Endothelial cell of hepatic sinusoid (primary cell): ENCODE data around the gene IL12RB1.
"Not testable (repeated sequence)": the region's sequence is repeated elsewhere in the genome, so short reads cannot be mapped to it uniquely, and the experiment has no call there.

Source experiments
- in situ Hi-C: cut with HindIII; loops from 2 replicates; pipeline ENCODE4 v1.10.0; 2017; ENCODE audit warnings: low sequenced_read_pairs

The IL12RB1 gene

DNA sequence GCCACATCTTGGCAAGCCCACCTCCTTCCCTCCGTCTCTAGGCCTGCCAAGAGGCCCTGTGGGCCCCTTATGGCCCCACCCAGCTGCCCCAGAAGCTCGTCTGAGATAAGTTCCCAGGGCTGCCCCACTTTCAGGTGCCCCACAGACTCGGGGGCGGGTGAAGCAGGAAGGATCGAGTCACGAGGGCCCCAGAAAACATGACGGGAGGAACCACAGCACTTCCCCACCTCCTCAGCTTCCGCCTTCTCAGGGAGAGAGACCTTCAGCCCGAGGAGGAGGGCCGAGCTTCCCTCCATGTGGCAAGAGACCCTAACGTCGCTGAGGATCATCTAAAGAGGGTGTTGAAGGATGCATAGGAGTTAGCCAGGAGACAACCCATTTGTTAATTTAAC, 4.5 kb upstream of the IL12RB1 start:
- in situ Hi-C loops = no loop called here

DNA sequence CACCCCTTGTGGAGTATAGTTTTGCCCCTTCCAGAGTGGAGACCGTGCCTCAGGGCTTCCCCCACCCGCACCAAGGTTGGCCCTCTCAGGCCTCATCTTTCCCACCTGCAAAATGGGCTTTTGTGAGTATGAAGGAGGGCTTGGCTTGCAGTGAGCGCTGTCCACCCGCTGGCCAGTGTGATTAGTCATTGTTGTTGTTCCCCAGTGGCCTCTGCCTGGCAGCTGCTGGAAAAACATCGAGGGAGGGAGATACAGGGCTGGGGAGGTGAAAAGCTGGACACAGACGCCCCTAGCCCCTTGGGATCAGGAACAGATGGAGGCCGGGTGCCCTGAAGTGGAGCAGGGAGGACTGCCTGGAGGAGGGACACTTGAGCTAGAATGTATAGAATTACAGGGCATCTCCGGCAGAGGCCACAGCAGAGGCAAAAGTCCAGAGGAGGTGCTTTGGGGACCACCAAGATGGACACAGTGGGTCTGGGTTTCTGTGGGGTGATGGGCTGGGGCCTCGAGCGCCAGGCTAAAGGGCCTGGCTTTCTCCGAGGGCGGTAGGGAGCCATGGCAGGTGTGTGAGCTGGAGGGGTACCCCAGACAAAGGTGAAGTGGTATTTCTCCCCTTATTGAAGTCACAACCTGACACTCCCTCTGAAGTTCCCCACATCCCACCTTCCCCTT, 3.9 kb upstream of the IL12RB1 start:
- in situ Hi-C loops = no loop called here

GRCh38 chr19:18089726-18090125, 3.0 kb upstream of the IL12RB1 start:
- in situ Hi-C loops = no loop called here

GRCh38 chr19:18089096-18089541, 2.4 kb upstream of the IL12RB1 start:
- in situ Hi-C loops = not testable (repeated sequence)

DNA sequence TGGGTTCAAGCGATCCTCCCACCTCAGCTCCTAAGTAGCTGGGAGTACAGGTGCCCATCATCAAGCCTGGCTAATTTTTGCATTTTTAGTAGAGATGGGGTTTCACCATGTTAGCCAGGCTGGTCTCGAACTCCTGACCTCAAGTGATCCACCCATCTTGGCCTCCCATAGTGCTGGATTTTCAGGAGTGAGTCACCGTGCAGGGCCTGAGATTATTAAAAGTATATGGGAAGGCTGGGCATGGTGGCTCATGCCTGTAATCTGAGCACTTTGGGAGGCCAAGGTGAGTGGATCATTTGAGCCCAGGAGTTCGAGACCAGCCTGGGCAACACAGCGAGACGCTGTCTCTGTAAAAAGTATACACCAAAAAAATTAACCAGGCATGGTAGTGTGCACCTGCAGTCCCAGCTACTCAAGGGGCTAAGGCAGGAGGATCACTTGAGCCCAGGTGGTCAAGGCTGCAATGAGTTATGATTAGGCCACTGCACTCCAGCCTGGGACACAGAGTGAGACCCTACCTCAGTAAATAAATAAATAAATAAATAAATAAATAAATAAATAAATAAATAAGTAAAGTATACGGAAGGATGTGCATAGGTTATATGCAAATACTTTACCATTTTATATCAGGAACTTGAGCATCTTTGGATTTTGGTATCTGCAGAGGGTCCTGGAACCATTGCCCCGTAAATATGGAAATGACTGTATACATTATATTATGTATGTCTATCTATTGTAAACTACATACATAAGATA, 854 bp downstream of the IL12RB1 start:
- in situ Hi-C loops = no loop called here

GRCh38 chr19:18083929-18084684, 2.6 kb downstream of the IL12RB1 start:
- in situ Hi-C loops = no loop called here

- in situ Hi-C loops = no loop called here
Observed at GRCh38 chr19:18074192-18074591, 12.5 kb downstream of the IL12RB1 start.

DNA sequence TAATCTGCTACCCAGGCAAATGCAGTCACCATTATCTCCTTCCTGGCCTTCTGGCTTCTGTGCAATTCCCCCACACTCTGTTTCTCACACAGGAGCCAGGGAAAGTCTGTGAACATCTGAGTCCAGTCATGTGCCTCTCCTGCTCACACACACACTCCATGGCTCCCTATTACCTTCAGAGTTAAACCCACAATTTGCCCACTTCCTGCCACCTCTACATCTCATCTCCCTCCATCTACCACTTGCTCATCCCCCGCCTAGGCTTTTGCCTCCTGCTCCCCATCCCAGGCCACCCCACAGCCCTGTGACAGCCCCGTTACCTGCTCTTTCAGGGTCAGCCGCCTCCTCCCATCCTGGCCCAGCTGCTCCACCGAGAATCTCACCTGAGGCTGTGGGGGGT, 13.5 kb downstream of the IL12RB1 start:
- in situ Hi-C loops = no loop called here

DNA sequence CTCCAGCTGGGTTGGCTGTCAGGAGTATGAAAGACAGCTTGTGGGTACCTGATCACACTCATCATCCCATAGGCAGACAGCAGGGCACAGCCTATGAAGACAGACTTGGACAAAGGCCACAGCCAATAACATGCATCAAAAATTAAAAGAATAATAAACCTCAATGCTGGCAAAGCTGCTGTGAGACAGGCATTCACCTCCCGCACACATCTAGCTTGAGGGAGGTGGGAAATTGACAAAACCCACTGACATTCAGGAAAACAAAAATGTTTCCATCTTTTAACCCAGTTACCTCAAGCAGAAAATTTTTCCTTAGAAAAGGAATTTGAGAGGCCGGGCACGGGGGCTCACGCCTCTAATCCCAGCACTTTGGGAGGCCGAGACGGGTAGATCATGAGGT, 14.4 kb downstream of the IL12RB1 start:
- in situ Hi-C loops = no loop called here

- in situ Hi-C loops = no loop called here
Observed at GRCh38 chr19:18070181-18070580, 16.6 kb downstream of the IL12RB1 start.

DNA sequence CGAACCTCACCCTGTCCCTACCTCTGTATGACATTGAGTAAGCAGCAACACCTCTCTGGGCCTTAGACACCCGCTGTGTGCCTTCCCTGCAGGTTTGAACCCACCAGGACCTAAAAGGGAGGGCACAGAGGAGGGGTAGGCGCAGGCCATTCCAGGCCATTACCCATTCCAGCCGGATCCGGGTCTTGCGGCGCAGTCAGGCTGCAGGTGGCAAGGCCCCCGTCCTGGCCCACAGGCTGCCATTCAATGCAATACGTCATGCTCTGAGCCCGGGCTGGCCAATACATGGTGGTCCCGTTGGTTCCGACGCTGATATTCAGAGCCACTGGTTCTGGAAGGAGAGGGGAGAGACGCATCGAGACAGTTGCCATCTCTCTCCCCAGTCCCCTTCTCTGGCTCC, 17.4 kb downstream of the IL12RB1 start:
- in situ Hi-C loops = no loop called here

DNA sequence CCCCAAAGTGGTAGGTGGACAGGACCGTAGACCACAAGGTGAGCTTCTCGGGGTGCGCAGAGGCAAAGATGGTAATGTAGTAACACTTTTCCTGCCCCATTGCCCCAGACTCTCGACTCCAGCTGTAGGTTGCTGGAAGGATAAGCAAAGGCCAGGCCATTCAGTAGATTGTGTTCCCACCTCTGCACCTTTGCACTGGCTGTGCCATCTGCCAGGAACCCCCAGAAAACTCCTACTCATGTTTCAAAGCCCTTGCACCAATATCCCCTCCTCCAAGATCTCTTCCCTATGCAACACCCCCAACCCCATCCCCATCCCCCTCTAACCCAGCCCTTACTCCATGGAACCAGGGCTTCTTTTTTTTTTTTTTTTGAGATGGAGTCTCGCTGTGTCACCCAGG, 18.3 kb downstream of the IL12RB1 start:
- in situ Hi-C loops = no loop called here

- in situ Hi-C loops = no loop called here
Observed at GRCh38 chr19:18065173-18065495, 21.6 kb downstream of the IL12RB1 start.

DNA sequence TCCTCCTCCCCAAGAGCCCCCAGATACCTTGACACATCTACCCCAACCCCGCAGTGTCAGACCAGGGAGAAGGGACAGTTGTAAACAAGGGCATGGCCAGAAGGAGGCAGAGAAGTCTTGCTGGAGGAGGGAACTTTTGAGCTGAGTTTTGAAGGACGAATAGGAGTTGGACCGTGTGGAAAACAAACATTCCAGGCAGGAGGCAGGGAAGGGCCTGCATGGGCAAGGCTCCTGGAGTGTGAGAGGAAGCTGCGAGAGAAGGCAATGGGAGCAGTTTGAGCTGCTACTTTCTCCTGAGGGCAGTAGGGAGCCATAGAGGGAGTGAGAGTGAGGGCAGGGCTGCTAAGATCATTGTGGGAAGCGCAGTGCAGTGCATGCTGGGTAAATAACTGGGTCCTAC, 23.3 kb downstream of the IL12RB1 start:
- in situ Hi-C loops = no loop called here

DNA sequence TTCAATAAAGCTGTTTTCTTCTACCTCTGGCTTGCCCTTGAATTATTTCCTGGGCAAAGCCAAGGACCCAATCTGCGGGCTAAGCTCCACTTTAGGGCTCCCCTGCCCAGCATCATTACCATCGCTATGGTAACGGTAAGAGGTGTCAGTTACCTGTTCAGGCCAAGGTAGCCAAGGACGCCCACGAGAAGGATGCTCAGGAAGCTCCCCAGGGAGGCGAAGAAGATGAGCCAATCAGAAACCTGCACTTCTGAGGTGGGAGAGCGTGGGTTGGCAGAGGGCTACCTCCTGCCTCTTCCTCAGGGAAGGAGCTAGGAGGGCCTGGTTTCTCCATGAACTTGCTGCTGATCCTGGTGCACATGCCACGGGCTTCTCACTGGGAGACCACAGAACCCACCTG, 24.7 kb downstream of the IL12RB1 start:
- in situ Hi-C loops = no loop called here

- in situ Hi-C loops = no loop called here
Observed at GRCh38 chr19:18060472-18060871, 26.3 kb downstream of the IL12RB1 start.

DNA sequence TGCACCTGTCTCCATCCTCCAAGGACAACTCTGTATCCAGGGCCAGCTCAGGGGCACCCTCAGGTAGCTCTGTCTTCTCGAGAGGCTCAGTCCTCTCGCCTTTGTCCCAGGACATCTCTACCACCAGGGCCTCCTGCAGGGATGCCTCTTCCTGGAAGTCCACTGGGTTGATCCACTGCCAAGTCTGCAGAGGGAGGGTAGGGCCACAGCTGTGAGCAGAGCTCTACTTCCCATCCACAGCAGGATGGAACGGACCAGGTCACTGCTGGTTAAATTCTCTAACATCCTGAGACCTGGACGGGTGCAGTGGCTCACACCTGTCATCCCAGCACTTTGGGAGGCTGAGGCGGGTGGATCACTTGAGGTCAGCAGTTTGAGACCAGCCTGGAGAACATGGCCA, 26.8 kb downstream of the IL12RB1 start:
- in situ Hi-C loops = loop anchor here (5.0 kb wide), 1 partner anchor 58 kb away; no protein-coding TSS in a partner anchor

DNA sequence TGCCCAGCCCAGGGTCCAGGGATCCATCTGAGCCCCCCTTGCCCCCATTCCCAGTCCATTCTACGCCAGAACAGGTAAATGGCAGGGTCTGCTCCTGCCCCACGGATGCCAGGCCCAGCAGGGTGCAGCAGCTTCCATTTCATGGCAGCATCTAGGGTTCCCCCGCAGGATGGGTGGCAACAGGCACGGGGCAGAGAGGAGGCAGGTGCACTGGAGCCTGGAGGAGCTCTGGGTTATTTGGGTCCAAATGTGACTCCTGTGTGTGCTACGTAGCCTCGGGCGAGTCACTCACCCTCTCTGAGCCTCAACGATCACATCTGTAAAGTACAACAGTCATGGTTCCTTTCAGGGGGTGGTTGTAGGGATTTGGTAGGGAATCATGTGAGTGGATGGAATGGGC, 27.4 kb downstream of the IL12RB1 start:
- in situ Hi-C loops = loop anchor here (5.0 kb wide), 1 partner anchor 57 kb away; no protein-coding TSS in a partner anchor

- in situ Hi-C loops = loop anchor here (5.0 kb wide), 1 partner anchor 56 kb away; no protein-coding TSS in a partner anchor
Observed at GRCh38 chr19:18058208-18059009, 28.3 kb downstream of the IL12RB1 start.

DNA sequence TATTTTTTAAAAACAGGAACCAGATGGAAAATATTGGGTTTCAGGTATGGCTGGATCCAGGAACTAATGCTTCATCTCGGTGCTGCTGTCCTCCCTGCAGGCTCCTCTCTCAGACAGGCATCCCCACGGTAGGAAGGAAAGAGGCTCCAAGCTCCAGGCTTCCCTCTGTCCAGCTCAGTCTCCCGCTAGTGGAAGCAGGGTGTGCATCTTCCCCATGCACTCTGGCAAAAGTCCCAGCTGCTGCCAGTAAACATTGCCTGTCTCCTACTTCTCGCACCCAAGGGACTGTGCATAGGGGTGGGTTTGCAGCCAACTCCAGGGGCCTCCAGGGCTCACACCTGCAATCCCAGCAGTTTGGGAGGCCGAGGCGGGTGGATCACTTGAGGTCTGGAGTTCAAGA, 29.2 kb downstream of the IL12RB1 start:
- in situ Hi-C loops = loop anchor here (5.0 kb wide), 1 partner anchor 55 kb away; no protein-coding TSS in a partner anchor

DNA sequence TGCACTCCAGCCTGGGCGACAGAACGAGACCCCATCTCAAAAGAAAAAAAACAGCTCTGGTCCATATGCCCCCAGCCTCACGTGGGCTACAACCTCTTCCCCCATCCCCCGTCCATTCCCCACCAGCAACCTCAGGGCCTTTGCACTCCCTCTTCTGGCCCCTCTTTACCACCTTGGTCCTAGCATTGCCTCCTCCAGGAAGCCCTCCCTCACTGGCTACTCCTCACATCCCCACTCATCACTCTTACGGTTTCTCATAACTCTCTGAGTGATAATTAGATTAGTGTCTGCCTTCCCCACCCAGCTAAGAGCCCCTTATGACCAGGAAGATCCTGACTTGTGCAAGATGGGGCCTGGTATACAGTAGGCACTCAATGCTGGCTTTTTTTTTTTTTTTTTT, 30.8 kb downstream of the IL12RB1 start:
- in situ Hi-C loops = loop anchor here (5.0 kb wide), 1 partner anchor 54 kb away; no protein-coding TSS in a partner anchor
